HEK293 (cell line): ENCODE measurements around the gene GLDC.

Experiments
- CTCF ChIA-PET: fragments of 350-600 bp; formaldehyde crosslinking; extraction: SDS; loops from one replicate; lab custom pipeline; 2021; ENCODE audit warnings: antibody characterized with exemption; lab: Yijun Ruan, JAX
- POLR2A ChIA-PET: fragments of 300-600 bp; formaldehyde crosslinking; extraction: SDS; loops from one replicate; lab custom pipeline; 2020; ENCODE audit warnings: antibody characterized with exemption, inconsistent platforms; lab: Yijun Ruan, JAX
- H3K27ac ChIP-seq: fragments of 200-500 bp; sonication (Bioruptor generic); 2 replicates; pipeline ENCODE4 v1.5.1; 2014; ENCODE audit warnings: low read depth, low read length, control low read depth, inconsistent platforms; ENCODE audit errors: extremely low read depth
- H3K36me3 ChIP-seq, 2 experiments: fragments of 200-500 bp in 1 of 2; sonication (Bioruptor generic) in 1 of 2; 1 replicate in 1 of 2; 2 replicates in 1 of 2; pipeline ENCODE4 v1.5.1; 2014 to 2017; ENCODE audit warnings: inconsistent platforms in 2 of 2, low read length in 2 of 2; ENCODE audit not compliant: control insufficient read depth in 2 of 2, insufficient read depth in 1 of 2
- H3K4me1 ChIP-seq: fragments of 200-500 bp; sonication (Bioruptor generic); 2 replicates; pipeline ENCODE4 v1.5.1; 2014; ENCODE audit warnings: mild to moderate bottlenecking, low read length, inconsistent platforms; ENCODE audit not compliant: control insufficient read depth, insufficient read depth
- H3K4me3 ChIP-seq: 2 replicates; pipeline ENCODE4 v1.5.1; 2011; ENCODE audit warnings: low read depth, mild to moderate bottlenecking, control low read depth, low read length, moderate library complexity
- H3K9me3 ChIP-seq: fragments of 200-500 bp; sonication (Bioruptor generic); 2 replicates; pipeline ENCODE4 v1.5.1; 2014; ENCODE audit warnings: low read depth, low read length, inconsistent platforms; ENCODE audit not compliant: control insufficient read depth, insufficient read depth
- EGR2 ChIP-seq: fragments of 450-650 bp; formaldehyde crosslinking; IDR thresholded peaks from 2 replicates; pipeline ENCODE4 v1.5.1; 2016; ENCODE audit warnings: low read depth, missing biosample characterization, missing genetic modification characterization
- FEZF1 ChIP-seq: fragments of 450-650 bp; formaldehyde crosslinking; IDR thresholded peaks from 2 replicates; pipeline ENCODE4 v1.5.1; 2016; ENCODE audit warnings: missing biosample characterization, missing genetic modification characterization
- GLIS1 ChIP-seq: fragments of 450-650 bp; formaldehyde crosslinking; IDR thresholded peaks from 2 replicates; pipeline ENCODE4 v1.5.1; 2016; ENCODE audit warnings: missing biosample characterization, missing genetic modification characterization
- KLF10 ChIP-seq: fragments of 450-650 bp; IDR thresholded peaks from 2 replicates; pipeline ENCODE4 v1.5.1; 2018; ENCODE audit warnings: missing biosample characterization, mild to moderate bottlenecking, missing genetic modification characterization
- PRDM6 ChIP-seq: fragments of 450-650 bp; formaldehyde crosslinking; IDR thresholded peaks from 2 replicates; pipeline ENCODE4 v1.5.1; 2017; ENCODE audit warnings: missing biosample characterization, missing genetic modification characterization
- ZBTB20 ChIP-seq: fragments of 450-650 bp; formaldehyde crosslinking; IDR thresholded peaks from 2 replicates; pipeline ENCODE4 v1.5.1; 2016; ENCODE audit warnings: missing biosample characterization, missing genetic modification characterization
- ZNF132 ChIP-seq: fragments of 450-650 bp; formaldehyde crosslinking; IDR thresholded peaks from 2 replicates; pipeline ENCODE4 v1.5.1; 2017; ENCODE audit warnings: missing biosample characterization, missing genetic modification characterization, borderline replicate concordance
- ZNF202 ChIP-seq: fragments of 450-650 bp; formaldehyde crosslinking; IDR thresholded peaks from 2 replicates; pipeline ENCODE4 v1.5.1; 2016; ENCODE audit warnings: missing biosample characterization, missing genetic modification characterization, borderline replicate concordance
- ZNF341 ChIP-seq: fragments of 450-650 bp; formaldehyde crosslinking; IDR thresholded peaks from 2 replicates; pipeline ENCODE4; 2016; ENCODE audit warnings: low read depth, missing biosample characterization, missing genetic modification characterization
- ZNF529 ChIP-seq: fragments of 450-650 bp; formaldehyde crosslinking; IDR thresholded peaks from 2 replicates; pipeline ENCODE4 v1.5.1; 2017; ENCODE audit warnings: missing genetic modification characterization, missing biosample characterization; ENCODE audit not compliant: insufficient replicate concordance
- ZNF664 ChIP-seq: fragments of 450-650 bp; formaldehyde crosslinking; IDR thresholded peaks from 2 replicates; pipeline ENCODE4 v1.5.1; 2016; ENCODE audit warnings: missing biosample characterization, missing genetic modification characterization
- ZNF843 ChIP-seq: fragments of 450-650 bp; formaldehyde crosslinking; IDR thresholded peaks from 2 replicates; pipeline ENCODE4 v1.5.1; 2016; ENCODE audit warnings: missing biosample characterization, missing genetic modification characterization
- ZSCAN30 ChIP-seq: fragments of 450-650 bp; IDR thresholded peaks from 2 replicates; pipeline ENCODE4 v1.5.1; 2018; ENCODE audit warnings: missing biosample characterization, mild to moderate bottlenecking, missing genetic modification characterization, moderate library complexity

The GLDC gene

GRCh38 chr9:6557883-6558616 is 87.5 kb downstream of the GLDC start:
- POLR2A ChIA-PET: no interaction called here
- no peaks in the 10 kb centered on the region for H3K4me1 ChIP-seq
- no peaks in the 10 kb centered on the region for H3K9me3 ChIP-seq
- no peak overlapping the region for H3K27ac ChIP-seq
- TF ChIP-seq ZNF529 (tag by site-specific recombination) (no peak), ZNF132 (tag by site-specific recombination) (no peak)
- peaks cover 0 to 26% of the 10 kb centered on the region in 2 experiments; a peak in 2 of 3 replicates for H3K36me3 ChIP-seq
- H3K4me3 ChIP-seq: no peak overlapping the region
- CTCF ChIA-PET: interaction anchor here (0.7 to 0.8 kb wide), 2 partner anchors 9 to 10 kb away, joined by 3 to 5 read pairs; no protein-coding TSS in a partner anchor

- Histone ChIP-seq H3K36me3 (peaks cover 0 to 30% of the 10 kb centered on the region in 2 experiments; a peak in 2 of 3 replicates), H3K9me3 (no peaks in the 10 kb centered on the region), H3K4me1 (peaks cover 15% of the 10 kb centered on the region), H3K27ac (no peak overlapping the region), H3K4me3 (no peak overlapping the region)
- TF ChIP-seq PRDM6 (tag by site-specific recombination) (no peak), ZSCAN30 (no peak), KLF10 (tag by site-specific recombination) (no peak)
- CTCF ChIA-PET: interaction anchor here (0.5 to 0.7 kb wide), 4 partner anchors 185 to 1150 kb away, joined by 3 to 6 read pairs (median 3); no protein-coding TSS in a partner anchor
- POLR2A ChIA-PET: no interaction called here
These were observed 91.7 kb downstream of the GLDC start for GRCh38 chr9:6553866-6554265.

- ChIA-PET CTCF (interaction anchor here (0.8 to 0.9 kb wide), 2 partner anchors 11 to 33 kb away, joined by 3 to 5 read pairs; no protein-coding TSS in a partner anchor), POLR2A (no interaction called here)
- Histone ChIP-seq H3K9me3 (no peaks in the 10 kb centered on the region), H3K36me3 (peaks cover 0 to 19% of the 10 kb centered on the region in 2 experiments; a peak in 2 of 3 replicates), H3K4me3 (no peak overlapping the region), H3K4me1 (peaks cover 15% of the 10 kb centered on the region), H3K27ac (no peak overlapping the region)
- TF ChIP-seq ZNF664 (peak; percentile 97), ZNF202 (tag by site-specific recombination) (no peak)
These were observed 92.9 kb downstream of the GLDC start for GRCh38 chr9:6552498-6553121.

GRCh38 chr9:6552033-6552432 is 93.5 kb downstream of the GLDC start:
- ChIA-PET POLR2A (no interaction called here), CTCF (no interaction called here)
- Histone ChIP-seq H3K4me1 (peaks cover 15% of the 10 kb centered on the region), H3K27ac (no peak overlapping the region; the same call in 1 of the 2 replicates), H3K36me3 (peaks cover 0 to 19% of the 10 kb centered on the region in 2 experiments; a peak in 2 of 3 replicates), H3K4me3 (no peak overlapping the region), H3K9me3 (no peaks in the 10 kb centered on the region)
- TF ChIP-seq FEZF1 (tag by site-specific recombination) (0 out of 2 replicates have a peak, but pooled peaks have one; percentile 11), GLIS1 (tag by site-specific recombination) (peak; percentile 65), EGR2 (tag by site-specific recombination) (no peak), ZNF341 (0 out of 2 replicates have a peak, but pooled peaks have one; percentile 13)

GRCh38 chr9:6551136-6551535 is 94.4 kb downstream of the GLDC start:
- ChIA-PET CTCF (no interaction called here), POLR2A (no interaction called here)
- Histone ChIP-seq H3K27ac (no peak overlapping the region), H3K4me1 (peaks cover 15% of the 10 kb centered on the region), H3K36me3 (peaks cover 0 to 18% of the 10 kb centered on the region in 2 experiments; a peak in 2 of 3 replicates), H3K4me3 (no peak overlapping the region), H3K9me3 (no peaks in the 10 kb centered on the region)
- TF ChIP-seq ZNF843 (tag by site-specific recombination): no peak
- no peak for TF ChIP-seq ZBTB20 (tag by site-specific recombination)
